H9 (cell line): ENCODE data around the gene SSX3. TPM values are rescaled to one million over a fixed set of nuclear protein-coding genes. Genes with fewer than 3 reads are reported as not detected.
"Not testable (repeated sequence)": the region's sequence is repeated elsewhere in the genome, so short reads cannot be mapped to it uniquely, and the experiment has no call there.

Experiments used
- DNase-seq: peaks from one replicate; pipeline ENCODE4 v3.0.0-alpha.2; 2017
- H2AFZ ChIP-seq: one replicate; pipeline ENCODE4 v1.6.1; 2013; ENCODE audit warnings: mild to moderate bottlenecking, low read length, control low read depth, moderate library complexity
- H2AK5ac ChIP-seq: 2 replicates; pipeline ENCODE4 v1.6.1; 2013; ENCODE audit warnings: low read length, control low read depth, mixed read lengths; ENCODE audit not compliant: insufficient read length
- H2BK120ac ChIP-seq: one replicate; pipeline ENCODE4 v1.6.1; 2013; ENCODE audit warnings: low read depth, mild to moderate bottlenecking, low read length, control low read depth, inconsistent platforms; ENCODE audit not compliant: poor library complexity, severe bottlenecking
- H2BK12ac ChIP-seq: 2 replicates; pipeline ENCODE4 v1.6.1; 2013; ENCODE audit warnings: low read length, control low read depth, mixed read lengths, low read depth; ENCODE audit not compliant: insufficient read length
- H2BK15ac ChIP-seq: 2 replicates; pipeline ENCODE4 v1.6.1; 2013; ENCODE audit warnings: low read depth, low read length, control low read depth
- H2BK20ac ChIP-seq: one replicate; pipeline ENCODE4 v1.6.1; 2013; ENCODE audit warnings: low read depth, mild to moderate bottlenecking, low read length, control low read depth, inconsistent platforms; ENCODE audit not compliant: poor library complexity, severe bottlenecking
- H2BK5ac ChIP-seq: 2 replicates; pipeline ENCODE4 v1.6.1; 2013; ENCODE audit warnings: low read length, control low read depth, mixed read lengths; ENCODE audit not compliant: insufficient read length
- H3K14ac ChIP-seq: 2 replicates; pipeline ENCODE4 v1.6.1; 2013; ENCODE audit warnings: low read length, control low read depth; ENCODE audit not compliant: insufficient read depth
- H3K18ac ChIP-seq: 2 replicates; pipeline ENCODE4 v1.6.1; 2013; ENCODE audit warnings: low read depth, mild to moderate bottlenecking, mixed read lengths, low read length, control low read depth; ENCODE audit not compliant: insufficient read length
- H3K23ac ChIP-seq: 2 replicates; pipeline ENCODE4 v1.6.1; 2013; ENCODE audit warnings: low read length, control low read depth, mixed read lengths, low read depth; ENCODE audit not compliant: insufficient read length
- H3K23me2 ChIP-seq: 2 replicates; pipeline ENCODE4 v1.6.1; 2013; ENCODE audit warnings: low read depth, mild to moderate bottlenecking, mixed read lengths, low read length, control low read depth; ENCODE audit not compliant: insufficient read length, poor library complexity, severe bottlenecking
- H3K27ac ChIP-seq: 2 replicates; pipeline ENCODE4 v1.5.1; 2013; ENCODE audit warnings: low read length, control low read depth, mixed read lengths, low read depth; ENCODE audit not compliant: insufficient read length
- H3K27me3 ChIP-seq: 2 replicates; pipeline ENCODE4 v1.6.1; 2013; ENCODE audit warnings: low read length, control low read depth, inconsistent platforms; ENCODE audit not compliant: insufficient read depth
- H3K4ac ChIP-seq: 2 replicates; pipeline ENCODE4 v1.6.1; 2013; ENCODE audit warnings: low read depth, mild to moderate bottlenecking, control low read depth, inconsistent platforms, low read length, moderate library complexity
- H3K4me1 ChIP-seq: 2 replicates; pipeline ENCODE4 v1.6.1; 2013; ENCODE audit warnings: low read length, control low read depth, inconsistent platforms; ENCODE audit not compliant: insufficient read depth
- H3K4me2 ChIP-seq: 2 replicates; pipeline ENCODE4 v1.6.1; 2013; ENCODE audit warnings: low read length, control low read depth, mixed read lengths; ENCODE audit not compliant: insufficient read length, insufficient read depth
- H3K56ac ChIP-seq: 2 replicates; pipeline ENCODE4 v1.6.1; 2013; ENCODE audit warnings: low read depth, mild to moderate bottlenecking, mixed read lengths, low read length, control low read depth; ENCODE audit not compliant: insufficient read length
- H3K79me1 ChIP-seq: 2 replicates; pipeline ENCODE4 v1.6.1; 2013; ENCODE audit warnings: low read depth, mild to moderate bottlenecking, moderate library complexity, low read length, control low read depth, inconsistent platforms; ENCODE audit not compliant: insufficient read depth, poor library complexity, severe bottlenecking
- H3K79me2 ChIP-seq: 2 replicates; pipeline ENCODE4 v1.6.1; 2013; ENCODE audit warnings: low read length, control low read depth, inconsistent platforms; ENCODE audit not compliant: insufficient read depth
- H3K9ac ChIP-seq: 2 replicates; pipeline ENCODE4 v1.6.1; 2013; ENCODE audit warnings: low read length, control low read depth, mixed read lengths; ENCODE audit not compliant: insufficient read length; ENCODE audit errors: extremely low read depth
- H3K9me3 ChIP-seq: one replicate; pipeline ENCODE4 v1.6.1; 2013; ENCODE audit warnings: low read depth, low read length, inconsistent platforms; ENCODE audit not compliant: control insufficient read depth
- H3T11ph ChIP-seq: one replicate; pipeline ENCODE4 v1.6.1; 2013; ENCODE audit warnings: mild to moderate bottlenecking, low read length, control low read depth, inconsistent platforms
- H4K20me1 ChIP-seq: one replicate; pipeline ENCODE4 v1.6.1; 2013; ENCODE audit not compliant: control insufficient read depth, insufficient read length, insufficient read depth
- H4K5ac ChIP-seq: 2 replicates; pipeline ENCODE4 v1.6.1; 2013; ENCODE audit warnings: low read depth, mild to moderate bottlenecking, mixed read lengths, low read length, control low read depth; ENCODE audit not compliant: insufficient read length
- H4K8ac ChIP-seq: replicated peaks from 2 replicates; pipeline ENCODE4 v1.6.1; 2013; ENCODE audit warnings: low read length, control low read depth, mixed read lengths, low read depth; ENCODE audit not compliant: insufficient read length
- H4K91ac ChIP-seq: 2 replicates; pipeline ENCODE4 v1.6.1; 2013; ENCODE audit warnings: low read depth, mild to moderate bottlenecking, moderate library complexity, mixed read lengths, low read length, control low read depth; ENCODE audit not compliant: insufficient read length
- H3K27ac Mint-ChIP-seq, 3 experiments: 2 replicates in 2 of 3; 3 replicates in 1 of 3; pipeline ENCODE4 v1.8.0; 2020 to 2021; ENCODE audit warnings: mixed read lengths in 3 of 3, mild to moderate bottlenecking in 1 of 3, moderate library complexity in 1 of 3
- H3K27me3 Mint-ChIP-seq: 2 replicates; pipeline ENCODE4 v1.8.0; 2021; ENCODE audit warnings: low read depth, mild to moderate bottlenecking, moderate library complexity, mixed read lengths
- H3K36me3 Mint-ChIP-seq, 3 experiments: 2 replicates in 2 of 3; 3 replicates in 1 of 3; pipeline ENCODE4 v1.8.0; 2020 to 2021; ENCODE audit warnings: low read depth in 3 of 3, mixed read lengths in 3 of 3; ENCODE audit not compliant: insufficient read depth in 1 of 3
- H3K4me1 Mint-ChIP-seq, 2 experiments: 2 replicates each; pipeline ENCODE4 v1.8.0; 2020; ENCODE audit warnings: mixed read lengths in 2 of 2
- H3K4me3 Mint-ChIP-seq, 2 experiments: 2 replicates in 1 of 2; 3 replicates in 1 of 2; pipeline ENCODE4 v1.8.0; 2020 to 2021; ENCODE audit warnings: mild to moderate bottlenecking in 2 of 2, mixed read lengths in 2 of 2, moderate library complexity in 1 of 2
- H3K9me3 Mint-ChIP-seq, 2 experiments: 2 replicates in 1 of 2; 3 replicates in 1 of 2; pipeline ENCODE4 v1.8.0; 2020; ENCODE audit warnings: mild to moderate bottlenecking in 2 of 2, mixed read lengths in 2 of 2, moderate library complexity in 1 of 2
- WGBS: extraction: QIAGEN DNeasy Blood & Tissue Kit; methylation state at CpG from one replicate; pipeline ENCODE4 v1.1.7; 2013; ENCODE audit warnings: missing lambda C conversion rate, low lambda C conversion rate, mixed read lengths; ENCODE audit not compliant: insufficient read length; ENCODE audit errors: extremely low coverage; 5-methylcytosine and 5-hydroxymethylcytosine counted together
- total RNA-seq: library from RNA; stranded (reverse); gene quantifications from 2 replicates; pipeline ENCODE4 v1.2.1, GENCODE V29; 2021

SSX3 gene
- total RNA-seq, 1 experiment from 2014 or later: not detected

DNA sequence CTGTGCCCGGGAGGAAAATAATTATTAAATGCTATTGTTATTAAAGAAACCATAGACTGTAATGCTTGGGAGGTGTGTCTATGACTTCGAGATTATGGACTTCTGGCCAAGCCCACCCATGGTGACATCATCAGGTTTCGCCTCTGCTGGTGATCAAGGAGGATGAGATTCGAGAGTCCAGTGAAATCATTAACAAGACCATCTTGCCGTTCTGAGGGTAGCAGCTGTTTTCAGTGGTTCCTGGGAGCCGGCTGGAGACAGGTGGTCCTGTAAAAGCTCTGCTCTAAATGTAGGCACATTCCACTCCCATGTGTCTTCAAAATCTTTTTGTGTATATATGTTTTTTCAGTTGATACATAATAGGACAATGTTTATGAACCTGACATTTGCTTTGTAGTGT lies 2.8 kb upstream of the SSX3 start:
- not testable (repeated sequence) for H2BK12ac ChIP-seq, H3K79me2 ChIP-seq, H3K4me1 ChIP-seq, H2AFZ ChIP-seq, H4K8ac ChIP-seq, H2BK20ac ChIP-seq, H3K27me3 ChIP-seq, H3K4me2 ChIP-seq, H3K4me3 Mint-ChIP-seq, H3K23ac ChIP-seq, H3K27ac ChIP-seq, H3K23me2 ChIP-seq, H3K9ac ChIP-seq, H3K18ac ChIP-seq, H2BK120ac ChIP-seq, H3K56ac ChIP-seq, H4K5ac ChIP-seq, DNase-seq, H3K27ac Mint-ChIP-seq, H2BK15ac ChIP-seq, H3K4ac ChIP-seq, H4K20me1 ChIP-seq, H3K9me3 ChIP-seq, H3K27me3 Mint-ChIP-seq, H2AK5ac ChIP-seq, H4K91ac ChIP-seq, H3K36me3 Mint-ChIP-seq, H3K79me1 ChIP-seq, H2BK5ac ChIP-seq, H3K14ac ChIP-seq, H3K4me1 Mint-ChIP-seq, H3T11ph ChIP-seq
- WGBS: no CpG with 5 or more reads among the region's 6 CpGs
- H3K9me3 Mint-ChIP-seq: peaks cover 49 to 63% of the 10 kb centered on the region in 2 experiments
